Globus pallidus (tissue), 1 donor: ENCODE data around the gene CGAS.
A peak's percentile ranks its signal among the peaks of the same experiment; 100 is the strongest.

ENCODE experiments used
- DNase-seq: peaks from one replicate; pipeline ENCODE4 v3.0.0-alpha.2; 2015; ENCODE audit warnings: low spot score

Gene CGAS

GRCh38 chr6:73452107-73452461, at the start of gene CGAS:
CGAS (minus strand) TSS chr6:73452297; CDS start chr6:73452181, 116 bp downstream.
- DNase-seq: peak; percentile 61

GRCh38 chr6:73497915-73498314, 45.8 kb upstream of the CGAS start:
- DNase-seq: no peak

DNA sequence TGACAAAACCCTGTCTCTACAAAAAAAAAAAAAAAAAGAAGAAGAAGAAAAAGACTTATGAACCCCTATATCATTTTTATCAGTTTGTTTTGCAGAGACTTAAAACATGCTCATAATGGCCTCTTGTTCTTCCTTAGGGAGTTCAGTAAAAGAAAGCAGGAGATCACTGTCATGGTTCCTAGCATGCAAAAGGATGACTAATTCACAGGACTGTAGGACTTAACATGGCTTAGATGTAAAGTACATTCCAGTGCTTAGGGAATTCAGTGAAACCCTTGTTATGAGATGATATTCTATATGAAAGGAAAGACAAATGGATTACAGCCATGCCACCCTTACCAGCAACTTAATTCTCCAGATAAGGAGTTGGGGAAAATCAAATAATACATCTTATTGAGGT, 39.3 kb upstream of the CGAS start:
- no peak for DNase-seq

DNA sequence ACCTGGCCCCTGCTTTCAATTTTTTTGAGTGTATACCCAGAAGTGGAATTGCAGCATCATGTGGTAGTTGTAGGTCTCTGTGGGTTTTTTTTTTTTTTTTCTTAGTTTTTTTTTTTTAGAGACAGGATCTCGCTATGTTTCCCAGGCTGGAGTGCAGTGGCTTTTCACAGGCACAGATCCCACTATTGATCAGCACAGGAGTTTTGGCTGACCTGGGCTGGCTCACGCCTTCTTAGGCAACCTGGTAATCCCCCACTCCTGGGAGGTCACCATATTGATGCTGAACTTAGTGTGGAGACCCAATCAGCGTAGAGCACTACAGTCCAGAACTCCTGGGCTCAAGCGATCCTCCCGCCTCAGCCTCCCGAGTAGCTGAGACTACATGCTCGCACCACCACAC, 35.4 kb upstream of the CGAS start:
- no peak for DNase-seq

DNA sequence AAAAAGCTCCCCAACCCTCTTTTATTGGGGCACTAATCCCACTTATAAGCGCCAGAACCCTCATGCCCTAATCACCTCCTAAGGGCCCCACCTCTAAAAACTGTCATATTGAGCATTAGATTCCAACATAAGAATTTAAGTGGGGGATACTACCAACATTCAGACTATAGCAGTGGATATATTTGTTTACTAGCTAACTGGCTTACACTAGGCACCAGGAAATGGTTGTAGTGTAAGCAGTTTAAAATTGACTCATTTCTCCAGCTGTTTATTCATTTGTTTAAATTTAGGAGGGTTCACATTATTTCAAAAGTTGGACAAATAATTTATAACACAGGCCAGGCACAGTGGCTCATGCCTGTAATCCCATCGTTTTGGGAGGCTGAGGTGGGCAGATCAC, 32.3 kb upstream of the CGAS start:
- DNase-seq: no peak

DNA sequence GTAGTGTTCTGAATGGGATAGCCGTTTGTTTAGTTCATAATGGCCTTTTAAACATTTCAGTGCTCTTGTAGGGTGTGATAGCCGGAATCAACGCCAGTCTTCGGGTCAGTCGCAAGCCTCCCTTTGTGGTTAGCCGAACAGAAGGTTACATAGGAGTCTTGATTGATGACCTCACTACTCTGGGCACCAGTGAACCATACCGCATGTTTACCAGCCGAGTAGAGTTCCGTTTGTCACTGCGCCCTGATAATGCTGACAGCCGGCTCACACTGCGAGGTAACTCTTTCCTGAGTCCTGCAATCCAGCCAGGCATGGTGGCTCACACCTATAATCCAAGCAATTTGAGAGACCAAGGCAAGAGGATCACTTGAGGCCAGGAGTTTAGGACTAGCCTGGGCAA, 29.9 kb upstream of the CGAS start:
- DNase-seq: no peak

GRCh38 chr6:73477407-73477806, 25.3 kb upstream of the CGAS start:
- no peak for DNase-seq

DNA sequence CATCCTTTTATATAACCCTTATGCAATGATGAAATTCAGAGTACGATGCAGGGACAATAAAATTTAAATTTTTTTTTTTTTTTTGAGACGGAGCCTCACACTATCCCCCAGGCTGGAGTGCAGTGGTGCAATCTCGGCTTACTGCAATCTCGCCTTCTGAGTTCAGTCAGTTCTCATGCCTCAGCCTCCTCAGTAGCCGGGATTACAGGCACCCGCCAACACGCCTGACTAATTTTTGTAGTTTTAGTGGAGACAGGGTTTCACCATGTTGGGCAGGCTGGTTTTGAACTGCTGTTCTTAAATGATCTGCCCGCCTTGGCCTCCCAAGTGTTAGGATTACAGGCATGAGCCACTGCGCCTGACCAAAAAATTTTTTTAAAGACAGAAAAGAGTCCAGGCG, 24.6 kb upstream of the CGAS start:
- DNase-seq: no peak

DNA sequence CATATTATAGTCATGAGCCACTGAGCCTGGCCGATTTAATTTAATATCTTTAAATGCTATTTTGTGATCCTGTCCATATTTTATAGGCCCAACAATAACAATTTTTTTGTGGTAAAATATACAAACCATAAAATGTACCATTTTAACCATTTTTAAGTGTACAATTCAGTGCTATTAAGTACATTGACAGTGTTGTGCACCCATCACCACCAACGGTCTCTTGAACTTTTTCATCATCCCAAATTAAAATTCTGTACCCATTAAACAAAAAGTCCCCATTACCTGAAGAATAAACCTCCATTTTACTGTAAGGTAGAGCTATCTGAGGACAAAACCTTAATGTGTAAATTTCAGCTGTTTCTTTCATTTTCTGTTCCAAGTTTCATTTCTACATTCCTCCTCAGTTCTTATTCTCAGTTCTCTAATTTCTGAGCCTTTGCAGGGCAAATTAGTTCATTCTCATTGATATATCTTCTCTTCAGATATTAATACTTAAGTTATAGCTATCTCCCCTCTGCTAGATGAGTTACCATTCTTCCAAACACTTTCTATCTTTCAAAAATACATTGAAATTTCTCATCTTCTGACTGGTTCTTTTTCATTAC, 19.7 kb upstream of the CGAS start:
- no peak for DNase-seq

GRCh38 chr6:73461537-73462350, 9.6 kb upstream of the CGAS start, which contains the start of gene MTO1:
MTO1 (plus strand) TSS chr6:73461737; CDS start chr6:73461855, 118 bp downstream.
- DNase-seq: peak; percentile 88

DNA sequence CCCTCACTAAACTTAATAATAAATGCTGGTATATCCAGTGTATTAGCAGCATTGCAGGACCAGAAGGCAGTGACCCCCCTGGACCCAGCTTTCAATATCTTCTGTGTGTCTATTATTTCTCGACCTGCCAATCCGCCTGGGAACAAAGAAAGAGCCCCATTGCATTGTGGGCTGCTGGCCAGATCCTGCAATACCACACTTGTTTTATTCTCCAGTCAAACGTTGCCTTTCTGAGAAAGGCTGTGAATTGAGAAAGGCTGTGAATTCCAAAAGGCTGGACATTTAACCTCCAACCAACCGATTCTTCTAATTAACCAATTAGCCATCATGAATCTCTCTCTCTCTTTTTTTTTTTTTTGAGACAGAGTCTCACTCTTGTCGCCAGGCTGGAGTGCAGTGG, 8.0 kb upstream of the CGAS start:
- peak; percentile 69 for DNase-seq

- DNase-seq: peak; percentile 7
Observed at GRCh38 chr6:73459474-73459873, 7.4 kb upstream of the CGAS start.

- no peak for DNase-seq
Observed at GRCh38 chr6:73455865-73456629, 4.0 kb upstream of the CGAS start.

DNA sequence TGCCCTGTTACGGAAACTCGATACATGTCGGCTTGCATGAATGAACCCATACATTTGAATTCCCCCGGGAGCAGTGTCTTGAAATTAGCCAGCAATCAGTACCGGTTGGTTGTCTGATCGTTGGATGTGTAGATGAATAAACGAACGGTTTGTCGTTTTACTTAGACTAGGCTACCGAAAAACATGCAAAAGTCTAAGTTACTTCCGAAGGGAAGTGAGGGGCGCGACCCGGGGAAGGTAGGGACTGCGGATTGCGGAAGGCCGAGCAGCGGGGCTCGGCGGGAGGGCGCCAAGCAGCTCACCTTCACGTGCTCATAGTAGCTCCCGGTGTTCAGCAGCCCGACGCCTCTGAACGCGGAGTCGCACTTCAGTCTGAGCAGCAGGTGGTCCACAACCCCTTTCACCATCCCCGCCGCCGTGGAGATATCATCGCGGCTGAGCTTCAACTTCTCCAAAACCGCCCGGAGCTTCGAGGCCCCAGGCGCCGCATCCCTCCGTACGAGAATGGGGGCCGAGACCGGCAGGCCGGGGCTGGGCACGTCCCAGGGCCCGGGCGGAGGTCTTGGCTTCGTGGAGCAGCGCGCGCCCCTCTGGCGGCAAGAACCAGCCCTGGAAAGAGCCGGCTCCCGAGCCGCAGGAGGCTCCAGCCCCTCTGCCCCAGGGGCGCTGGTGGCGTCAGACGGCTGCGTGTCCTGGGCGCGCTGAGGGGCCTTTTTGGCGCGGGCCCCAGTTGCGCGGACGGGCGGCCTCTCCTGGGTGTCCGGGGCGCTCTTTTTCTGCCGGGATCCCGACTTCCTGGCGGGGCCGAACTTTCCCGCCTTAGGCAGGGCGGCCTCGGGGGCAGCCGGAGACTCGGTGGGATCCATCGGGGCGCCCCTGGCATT, 632 bp downstream of the CGAS start:
- DNase-seq: peak; percentile 16

DNA sequence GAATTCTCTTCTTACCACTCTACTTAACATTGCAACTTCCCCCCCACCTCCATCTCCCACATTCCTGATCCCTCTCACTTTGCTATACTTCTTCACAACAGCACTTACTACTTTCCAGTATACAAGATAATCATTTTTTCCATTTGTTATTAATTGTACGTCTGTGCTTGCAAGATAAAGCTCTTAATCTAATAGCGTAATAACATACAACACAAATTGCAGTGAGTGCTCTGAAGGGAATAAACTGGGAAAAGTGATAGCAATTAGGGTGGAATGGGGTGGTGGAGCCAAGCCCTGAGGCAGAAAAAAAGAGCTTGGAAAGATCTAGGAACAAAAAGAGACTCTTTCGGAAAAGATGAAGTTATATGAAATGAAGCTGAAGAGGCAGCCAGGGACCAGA, 8.5 kb downstream of the CGAS start:
- DNase-seq: no peak

DNA sequence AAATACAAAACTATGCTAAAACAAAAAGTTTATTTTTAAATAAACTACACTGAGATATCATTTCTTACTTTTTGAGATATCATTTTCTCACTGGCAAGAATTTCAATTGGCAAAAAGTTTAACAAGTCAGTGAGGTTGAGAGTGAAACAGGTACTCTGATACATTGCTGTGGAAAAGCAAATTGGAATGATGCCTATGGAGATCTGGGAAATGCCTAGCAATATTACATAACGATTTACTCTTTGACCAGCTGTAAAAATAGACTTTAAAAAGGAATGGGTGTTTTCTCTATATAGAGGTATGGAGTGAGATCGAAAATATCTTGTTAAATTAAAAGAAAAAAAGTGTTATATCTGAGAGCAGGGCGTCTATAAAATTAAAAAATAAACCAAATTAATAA, 16.9 kb downstream of the CGAS start:
- no peak for DNase-seq

DNA sequence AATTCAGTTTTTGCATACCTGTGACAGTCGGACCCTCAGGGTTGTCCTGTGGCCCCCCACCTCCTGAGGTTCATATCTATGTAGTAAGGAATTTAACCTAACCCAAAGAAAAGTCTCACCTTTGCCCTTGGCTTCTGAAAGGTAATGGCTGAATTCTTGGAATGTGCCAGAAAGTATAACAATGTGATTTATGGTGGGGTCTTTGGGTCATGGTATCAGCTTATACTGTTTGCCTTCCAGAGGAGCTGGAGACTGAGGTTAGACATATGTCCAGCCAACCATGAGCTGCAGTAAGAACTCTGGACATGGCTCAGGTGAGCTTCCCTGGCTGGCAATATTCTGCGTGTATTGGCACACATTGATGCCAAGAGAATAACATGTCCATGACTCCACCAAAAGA, 30.6 kb downstream of the CGAS start:
- DNase-seq: no peak

GRCh38 chr6:73418081-73418741, 33.9 kb downstream of the CGAS start:
- DNase-seq: no peak

DNA sequence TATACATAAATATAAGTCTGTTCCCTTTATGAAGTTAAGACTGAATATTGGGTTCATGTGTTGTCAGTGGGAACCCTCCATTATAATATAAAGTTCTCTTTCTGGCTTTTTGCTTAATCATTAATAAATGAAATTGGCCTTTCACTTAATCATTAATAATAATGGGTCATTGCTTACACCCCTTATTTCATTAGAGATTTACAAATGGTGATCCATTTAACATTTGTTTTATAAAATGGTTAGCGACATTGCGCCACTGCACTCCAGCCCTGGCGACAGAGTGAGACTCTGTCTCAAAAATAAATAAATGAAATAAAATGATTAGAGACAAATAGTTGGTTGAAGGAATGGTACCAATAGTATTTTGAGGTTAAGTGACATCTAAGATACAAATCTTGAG, 39.0 kb downstream of the CGAS start:
- no peak for DNase-seq

DNA sequence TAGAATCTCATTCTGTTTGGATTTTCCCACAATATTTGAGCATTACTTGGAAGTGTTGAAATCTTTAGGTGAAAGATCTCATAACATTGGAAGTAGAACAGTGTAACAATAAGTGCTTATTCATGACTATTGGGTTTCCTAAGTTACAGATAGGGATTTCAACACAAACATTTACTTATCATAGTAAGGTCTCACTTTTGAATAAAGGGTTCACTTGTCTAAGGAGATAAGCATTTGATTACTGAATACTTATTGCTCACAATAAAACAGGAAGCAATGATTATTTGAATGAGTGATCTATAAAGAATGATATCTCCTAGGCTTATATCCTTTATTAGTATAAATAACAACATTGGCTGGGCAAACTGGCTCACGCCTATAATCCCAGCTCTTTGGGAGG, 42.7 kb downstream of the CGAS start:
- no peak for DNase-seq

DNA sequence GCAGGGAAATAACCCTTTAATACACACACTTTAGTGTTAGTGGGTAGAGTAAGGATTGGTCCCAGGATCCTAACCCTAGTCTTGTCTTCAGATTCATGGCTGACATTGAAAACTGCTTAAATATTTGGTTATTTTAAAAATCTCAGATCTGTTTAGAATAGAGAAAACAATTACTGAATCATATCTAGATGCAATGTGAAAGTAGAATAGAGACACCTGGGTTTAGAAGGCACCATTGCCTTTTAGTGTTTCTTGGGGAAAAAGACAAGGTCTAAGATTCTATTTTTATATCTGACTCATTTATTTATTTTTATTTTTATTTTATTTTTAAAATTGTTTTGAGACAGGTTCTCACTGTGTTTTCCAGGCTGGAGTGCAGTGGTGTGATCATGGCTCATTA, 51.4 kb downstream of the CGAS start:
- DNase-seq: no peak

- no peak for DNase-seq
Observed at GRCh38 chr6:73395875-73396274, 56.2 kb downstream of the CGAS start.
